NT2/D1 (cell line): ENCODE data around the gene CACHD1.

Source experiments
- SUZ12 ChIP-seq: IDR thresholded peaks from 2 replicates; pipeline ENCODE4 v1.6.1; 2011; ENCODE audit not compliant: insufficient read length, insufficient read depth; ENCODE audit errors: extremely low read depth
- YY1 ChIP-seq: IDR thresholded peaks from 2 replicates; pipeline ENCODE4 v1.6.1; 2011; ENCODE audit not compliant: insufficient read length, insufficient read depth
- ZNF274 ChIP-seq: IDR thresholded peaks from 2 replicates; pipeline ENCODE4 v1.6.1; 2011; ENCODE audit warnings: mild to moderate bottlenecking, low read depth, low read length

DNA sequence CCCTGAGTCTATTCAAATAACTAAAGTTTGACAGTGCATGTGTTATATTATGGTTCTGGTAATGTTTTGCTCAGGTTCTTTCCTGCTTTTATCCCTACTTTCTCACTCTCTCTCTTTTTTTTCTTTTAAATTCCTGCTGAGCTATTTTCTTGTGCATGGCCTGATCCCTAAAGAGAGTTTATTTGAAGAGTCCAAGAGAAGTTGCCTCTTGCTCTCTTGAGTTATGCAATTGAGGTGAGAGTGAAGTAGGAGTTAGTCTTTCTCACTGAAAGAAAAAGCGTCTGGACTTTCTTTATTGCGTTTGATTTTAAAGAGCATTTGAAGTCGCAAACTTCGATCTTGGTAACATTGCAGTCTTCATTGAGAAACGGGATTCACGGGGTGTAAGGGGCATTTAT lies 138.7 kb downstream of the CACHD1 start:
- TF ChIP-seq ZNF274 (no peak), YY1 (no peak), SUZ12 (no peak)
